Transverse colon (tissue), 4 donors: ENCODE measurements around the gene LATS2. TPM values are rescaled to one million over a fixed set of nuclear protein-coding genes. Genes with fewer than 3 reads are reported as not detected.

Source experiments
- DNase-seq: peaks from one replicate; pipeline ENCODE4 v3.0.0-alpha.2; 2019
- H3K27ac ChIP-seq, 4 donors: fragments of 200-600 bp; sonication (generic); 2 replicates each; pipeline ENCODE4 v1.5.1; 2016 to 2018; ENCODE audit warnings: inconsistent platforms in 4 of 4
- H3K27me3 ChIP-seq: fragments of 200-600 bp; sonication (generic); 2 replicates; pipeline ENCODE4 v1.5.1; 2017; ENCODE audit warnings: inconsistent platforms
- H3K36me3 ChIP-seq, 4 donors: fragments of 200-600 bp; sonication (generic); 2 replicates each; pipeline ENCODE4 v1.5.1; 2017 to 2019; ENCODE audit warnings: inconsistent platforms in 4 of 4
- H3K4me1 ChIP-seq, 4 donors: fragments of 200-600 bp; sonication (generic); 2 replicates each; pipeline ENCODE4 v1.5.1; 2017 to 2020; ENCODE audit warnings: inconsistent platforms in 4 of 4
- H3K4me3 ChIP-seq, 4 donors: fragments of 200-600 bp; sonication (generic); 1 replicate in 1 of 4; 2 replicates in 3 of 4; pipeline versions ENCODE4 v1.5.1 to v1.6.1; 2017 to 2019; ENCODE audit warnings: inconsistent platforms in 4 of 4
- H3K9me3 ChIP-seq, 2 donors: fragments of 200-600 bp; sonication (generic); 2 replicates each; pipeline ENCODE4 v1.5.1; 2017 to 2019; ENCODE audit warnings: inconsistent platforms in 2 of 2
- EP300 ChIP-seq: sonication (generic); formaldehyde crosslinking; IDR thresholded peaks from one replicate; pipeline ENCODE4 v1.6.1; 2017; ENCODE audit warnings: antibody characterized with exemption, low read depth
- POLR2A ChIP-seq: fragments of 450-650 bp; IDR thresholded peaks from one replicate; pipeline ENCODE4 v1.6.1; 2016; ENCODE audit warnings: antibody characterized with exemption, mild to moderate bottlenecking, moderate library complexity
- POLR2AphosphoS5 ChIP-seq, 3 donors: sonication (generic); formaldehyde crosslinking; IDR thresholded peaks; one replicate each; pipeline ENCODE4 v1.6.1; 2016; ENCODE audit warnings: antibody characterized with exemption in 3 of 3
- WGBS, 2 donors: methylation state at CpG; one replicate each; pipeline ENCODE4 v1.1.5; 2018; ENCODE audit warnings: low coverage in 1 of 2; 5-methylcytosine and 5-hydroxymethylcytosine counted together
- in situ Hi-C, 4 donors: fragments of 200-750 bp; cut with MboI; loops; one replicate each; pipeline versions ENCODE4 v1.15.0 to v1.15.1; 2017; ENCODE audit warnings: low sequenced_read_pairs in 3 of 4, low pct_ligation_motif_present in 1 of 4, low pct_unique_long_range_greater_than_20kb in 1 of 4
- intact Hi-C: fragments of 100-400 bp; cut with DNase I; formaldehyde crosslinking; loops from one replicate; pipeline ENCODE4 v1.15.1; 2023; ENCODE audit warnings: low total_unique reads
- total RNA-seq, 4 donors: library from RNA; depleted of rRNA; stranded (reverse); fragments of >200 nt; gene quantifications; one replicate each; pipeline ENCODE4 v1.1.0, GENCODE V29; 2016
- TF ChIP-seq, protein P1 (sequence below), 5 experiments: fragments of 200-600 bp in 3 of 5; fragments of 450-650 bp in 2 of 5; sonication (generic) in 3 of 5; IDR thresholded peaks; 1 replicate in 2 of 5; 2 replicates in 3 of 5; pipeline ENCODE4 v1.5.1; 2016 to 2017; ENCODE audit warnings: antibody characterized with exemption in 5 of 5, inconsistent platforms in 3 of 5, mild to moderate bottlenecking in 2 of 5, moderate library complexity in 1 of 5

LATS2 gene
- total RNA-seq, 4 donors from 2014 or later = 8.9 to 15.7 (median 12.5) TPM

DNA sequence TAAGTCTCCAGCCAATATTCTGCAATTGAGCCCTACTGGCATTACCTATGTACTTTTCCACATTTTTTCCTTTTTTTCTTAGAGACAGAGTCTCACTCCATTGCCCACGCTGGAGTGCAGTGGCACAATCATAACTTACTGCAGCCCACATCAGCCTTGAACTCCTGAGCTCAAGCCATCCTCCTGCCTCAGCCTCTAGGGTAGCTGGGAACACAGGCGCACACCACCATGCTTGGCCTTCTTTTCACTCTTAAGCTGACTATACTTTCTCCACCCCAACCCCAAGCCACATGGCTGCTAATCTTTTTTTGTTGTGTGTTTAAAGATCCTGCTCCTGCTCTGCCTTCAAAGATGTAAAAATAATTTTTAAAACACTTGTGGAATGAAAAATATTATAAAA is 1.6 kb upstream of the LATS2 start:
- Histone ChIP-seq H3K9me3 (no peaks in the 10 kb centered on the region), H3K4me1 (peaks cover 3 to 24% (median 9%) of the 10 kb centered on the region in 4 donors), H3K27ac (no peak overlapping the region), H3K4me3 (no peak overlapping the region), H3K27me3 (peaks cover 11% of the 10 kb centered on the region), H3K36me3 (no peaks in the 10 kb centered on the region)
- in situ Hi-C loops (no loop called here), intact Hi-C loops (loop anchor here (5.0 to 10.0 kb wide), 2 partner anchors 46 to 118 kb away; no protein-coding TSS in a partner anchor)
- TF ChIP-seq EP300 (no peak), POLR2AphosphoS5 (IDR thresholded peaks at IDR 0.05) (no peak), POLR2A (no peak)
- TF ChIP-seq, protein P1, sequence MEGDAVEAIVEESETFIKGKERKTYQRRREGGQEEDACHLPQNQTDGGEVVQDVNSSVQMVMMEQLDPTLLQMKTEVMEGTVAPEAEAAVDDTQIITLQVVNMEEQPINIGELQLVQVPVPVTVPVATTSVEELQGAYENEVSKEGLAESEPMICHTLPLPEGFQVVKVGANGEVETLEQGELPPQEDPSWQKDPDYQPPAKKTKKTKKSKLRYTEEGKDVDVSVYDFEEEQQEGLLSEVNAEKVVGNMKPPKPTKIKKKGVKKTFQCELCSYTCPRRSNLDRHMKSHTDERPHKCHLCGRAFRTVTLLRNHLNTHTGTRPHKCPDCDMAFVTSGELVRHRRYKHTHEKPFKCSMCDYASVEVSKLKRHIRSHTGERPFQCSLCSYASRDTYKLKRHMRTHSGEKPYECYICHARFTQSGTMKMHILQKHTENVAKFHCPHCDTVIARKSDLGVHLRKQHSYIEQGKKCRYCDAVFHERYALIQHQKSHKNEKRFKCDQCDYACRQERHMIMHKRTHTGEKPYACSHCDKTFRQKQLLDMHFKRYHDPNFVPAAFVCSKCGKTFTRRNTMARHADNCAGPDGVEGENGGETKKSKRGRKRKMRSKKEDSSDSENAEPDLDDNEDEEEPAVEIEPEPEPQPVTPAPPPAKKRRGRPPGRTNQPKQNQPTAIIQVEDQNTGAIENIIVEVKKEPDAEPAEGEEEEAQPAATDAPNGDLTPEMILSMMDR (IDR thresholded peaks at IDR 0.05) = no peak
- no peak for DNase-seq
- WGBS, 2 donors = 71 to 85% methylated on average over 2 of the region's 2 CpGs

- Histone ChIP-seq H3K4me3 (peak overlapping the region; percentile 73 to 93 (median 86)), H3K9me3 (no peaks in the 10 kb centered on the region), H3K36me3 (no peaks in the 10 kb centered on the region), H3K27me3 (peaks cover 11% of the 10 kb centered on the region), H3K27ac (peak overlapping the region; percentile 97 to 98 (median 98)), H3K4me1 (peaks cover 8 to 34% (median 14%) of the 10 kb centered on the region in 4 donors)
- peak; percentile 25 for DNase-seq
- intact Hi-C loops (loop anchor here (5.0 to 10.0 kb wide), 2 partner anchors 43 to 116 kb away; no protein-coding TSS in a partner anchor), in situ Hi-C loops (no loop called here)
- 6 to 10% methylated on average over 2 to 86 of the region's 100 CpGs for WGBS, 2 donors
- TF ChIP-seq, protein P1 (IDR thresholded peaks at IDR 0.05) = no peak
- TF ChIP-seq POLR2AphosphoS5 (IDR thresholded peaks at IDR 0.05) (peak in 2 of 3 donors; percentile 29 to 36), POLR2A (peak; percentile 18), EP300 (no peak)
Measured at GRCh38 chr13:21060338-21061028, 903 bp downstream of the LATS2 start.

GRCh38 chr13:21059641-21060337 is 1.6 kb downstream of the LATS2 start:
- peak overlapping the region; percentile 97 to 98 (median 98) for H3K27ac ChIP-seq
- 85 to 96% methylated on average over 10 to 35 of the region's 35 CpGs for WGBS, 2 donors
- TF ChIP-seq EP300 = no peak
- TF ChIP-seq, protein P1 (IDR thresholded peaks at IDR 0.05) = no peak
- no peak for TF ChIP-seq POLR2A
- no peak for TF ChIP-seq POLR2AphosphoS5 (IDR thresholded peaks at IDR 0.05)
- no peak for DNase-seq
- H3K4me1 ChIP-seq = peaks cover 10 to 38% (median 15%) of the 10 kb centered on the region in 4 donors
- peaks cover 11% of the 10 kb centered on the region for H3K27me3 ChIP-seq
- in situ Hi-C loops (no loop called here), intact Hi-C loops (loop anchor here (5.0 to 10.0 kb wide), 2 partner anchors 42 to 115 kb away; no protein-coding TSS in a partner anchor)
- peak overlapping the region; percentile 73 to 93 (median 86) for H3K4me3 ChIP-seq
- no peaks in the 10 kb centered on the region for H3K9me3 ChIP-seq
- no peaks in the 10 kb centered on the region for H3K36me3 ChIP-seq

- H3K9me3 ChIP-seq = no peaks in the 10 kb centered on the region
- peaks cover 10 to 46% (median 15%) of the 10 kb centered on the region in 4 donors for H3K4me1 ChIP-seq
- WGBS, 2 donors = 8 to 25% methylated on average over 2 of the region's 2 CpGs
Measured at GRCh38 chr13:21058361-21058760, 3.0 kb downstream of the LATS2 start.

More at GRCh38 chr13:21058361-21058760, 3.0 kb downstream of the LATS2 start:
- H3K4me3 ChIP-seq = no peak overlapping the region
- peak overlapping the region in 2 of 4 donors; percentile 27 to 97 for H3K27ac ChIP-seq
- H3K36me3 ChIP-seq = no peaks in the 10 kb centered on the region
- in situ Hi-C loops = no loop called here
- intact Hi-C loops = no loop called here
- peaks cover 11% of the 10 kb centered on the region for H3K27me3 ChIP-seq
- TF ChIP-seq, protein P1 (IDR thresholded peaks at IDR 0.05) = no peak
- no peak for TF ChIP-seq POLR2A
- no peak for TF ChIP-seq POLR2AphosphoS5 (IDR thresholded peaks at IDR 0.05)
- no peak for TF ChIP-seq EP300
- DNase-seq = no peak
